CD14-positive monocyte (primary cell): Measurements from ENCODE around the gene CATSPERZ. TPM values are rescaled to one million over a fixed set of nuclear protein-coding genes. Genes with fewer than 3 reads are reported as not detected.
"Not testable (repeated sequence)": the region's sequence is repeated elsewhere in the genome, so short reads cannot be mapped to it uniquely, and the experiment has no call there.

ENCODE experiments used
- DNase-seq, 3 donors: peaks; one replicate each; pipeline ENCODE4 v3.0.0-alpha.2; 2011 to 2022
- H2AFZ ChIP-seq: 2 replicates; pipeline ENCODE4 v1.6.0; 2012; ENCODE audit warnings: mild to moderate bottlenecking, low read depth, low read length, inconsistent platforms; ENCODE audit not compliant: insufficient read depth, poor library complexity, severe bottlenecking
- H3K27ac ChIP-seq, 2 donors: 1 replicate in 1 of 2; 2 replicates in 1 of 2; pipeline ENCODE4 v1.5.1; 2012 to 2013; ENCODE audit warnings: low read length in 2 of 2, control low read depth in 1 of 2, inconsistent platforms in 1 of 2, low read depth in 1 of 2, mild to moderate bottlenecking in 1 of 2
- H3K27me3 ChIP-seq, 2 donors: one replicate each; pipeline versions ENCODE4 v1.6.0 to v1.6.1; 2011 to 2013; ENCODE audit warnings: low read length in 2 of 2; ENCODE audit not compliant: control insufficient read depth in 2 of 2, insufficient read depth in 2 of 2
- H3K36me3 ChIP-seq, 2 donors: replicated peaks in 1 of 2; 1 replicate in 1 of 2; 2 replicates in 1 of 2; pipeline versions ENCODE4 v1.5.1 to v1.6.1; 2012 to 2013; ENCODE audit warnings: low read length in 2 of 2, control low read depth in 1 of 2, inconsistent platforms in 1 of 2, mild to moderate bottlenecking in 1 of 2; ENCODE audit not compliant: insufficient read depth in 2 of 2, control insufficient read depth in 1 of 2
- H3K4me1 ChIP-seq, 2 donors: 1 replicate in 1 of 2; 2 replicates in 1 of 2; pipeline versions ENCODE4 v1.5.1 to v1.6.1; 2012 to 2013; ENCODE audit warnings: low read length in 2 of 2, control low read depth in 1 of 2, inconsistent platforms in 1 of 2, mild to moderate bottlenecking in 1 of 2, moderate library complexity in 1 of 2; ENCODE audit not compliant: insufficient read depth in 2 of 2, control insufficient read depth in 1 of 2
- H3K4me2 ChIP-seq: replicated peaks from 2 replicates; pipeline ENCODE3; 2012; ENCODE audit warnings: low read length, moderate library complexity, mild to moderate bottlenecking; ENCODE audit not compliant: poor library complexity, severe bottlenecking; ENCODE audit errors: extremely low read depth
- H3K4me3 ChIP-seq, 3 experiments: fragments of 200-600 bp in 1 of 3; sonication (generic) in 1 of 3; replicated peaks in 1 of 3; 1 replicate in 2 of 3; 2 replicates in 1 of 3; pipeline ENCODE4 v1.5.1; 2011 to 2013; ENCODE audit warnings: low read length in 3 of 3, mild to moderate bottlenecking in 3 of 3, control low read depth in 2 of 3, low read depth in 2 of 3, inconsistent platforms in 1 of 3, moderate library complexity in 1 of 3
- H3K79me2 ChIP-seq: 2 replicates; pipeline ENCODE4 v1.6.0; 2012; ENCODE audit warnings: mild to moderate bottlenecking, control low read depth, inconsistent platforms, low read length, moderate library complexity; ENCODE audit not compliant: insufficient read depth
- H3K9ac ChIP-seq: 2 replicates; pipeline ENCODE4 v1.6.0; 2017; ENCODE audit warnings: low read length, mild to moderate bottlenecking; ENCODE audit not compliant: insufficient read depth, poor library complexity, severe bottlenecking
- H3K9me3 ChIP-seq, 2 donors: replicated peaks in 1 of 2; 1 replicate in 1 of 2; 2 replicates in 1 of 2; pipeline versions ENCODE4 v1.5.1 to v1.6.1; 2012 to 2013; ENCODE audit warnings: low read length in 2 of 2, control low read depth in 1 of 2; ENCODE audit not compliant: control insufficient read depth in 1 of 2, insufficient read depth in 1 of 2
- H4K20me1 ChIP-seq: 2 replicates; pipeline ENCODE4 v1.6.0; 2012; ENCODE audit warnings: mild to moderate bottlenecking, low read length, control low read depth, moderate library complexity; ENCODE audit not compliant: insufficient read depth
- H3K27ac Mint-ChIP-seq, 7 donors: one replicate each; pipeline ENCODE4 v1.8.0; 2020; ENCODE audit warnings: mild to moderate bottlenecking in 7 of 7, mixed read lengths in 7 of 7, moderate library complexity in 6 of 7, inconsistent platforms in 2 of 7
- H3K27me3 Mint-ChIP-seq, 3 donors: one replicate each; pipeline ENCODE4 v1.8.0; 2021 to 2022; ENCODE audit warnings: low read depth in 3 of 3, mild to moderate bottlenecking in 3 of 3, mixed read lengths in 3 of 3, moderate library complexity in 3 of 3, inconsistent platforms in 1 of 3
- H3K36me3 Mint-ChIP-seq, 2 donors: one replicate each; pipeline ENCODE4 v1.8.0; 2020; ENCODE audit warnings: mixed read lengths in 2 of 2, inconsistent platforms in 1 of 2, mild to moderate bottlenecking in 1 of 2
- H3K4me1 Mint-ChIP-seq: one replicate; pipeline ENCODE4 v1.8.0; 2020; ENCODE audit warnings: mild to moderate bottlenecking, mixed read lengths
- H3K4me3 Mint-ChIP-seq, 2 donors: one replicate each; pipeline ENCODE4 v1.8.0; 2020; ENCODE audit warnings: mild to moderate bottlenecking in 2 of 2, mixed read lengths in 2 of 2, moderate library complexity in 1 of 2
- H3K9me3 Mint-ChIP-seq, 7 donors: one replicate each; pipeline ENCODE4 v1.8.0; 2020 to 2022; ENCODE audit warnings: mixed read lengths in 7 of 7, mild to moderate bottlenecking in 6 of 7, moderate library complexity in 6 of 7, inconsistent platforms in 2 of 7
- WGBS: methylation state at CpG from one replicate; pipeline ENCODE4 v1.1.5; 2013; ENCODE audit warnings: missing lambda C conversion rate; ENCODE audit not compliant: insufficient coverage; 5-methylcytosine and 5-hydroxymethylcytosine counted together
- intact Hi-C, 2 donors: fragments of 100-400 bp; cut with micrococcal nuclease; formaldehyde crosslinking; loops; one replicate each; pipeline versions ENCODE4 v1.15.0 to v1.15.1; 2023
- polyA plus RNA-seq, 3 donors: library from polyadenylated mRNA; depleted of rRNA in 1 of 3; unstranded in 2 of 3; stranded (reverse) in 1 of 3; fragments of 300-500 nt in 2 of 3; fragments of >200 nt in 1 of 3; fragmentation: Illumina TruSeq in 2 of 3; gene quantifications; 1 replicate in 2 of 3; 2 replicates in 1 of 3; pipeline ENCODE4 v1.2.3, GENCODE V29; 2012 to 2021
- TF ChIP-seq, protein P1 (sequence below): fragments of 200-600 bp; IDR thresholded peaks from one replicate; pipeline ENCODE4 v1.8.0; 2022; ENCODE audit warnings: antibody characterized with exemption, mild to moderate bottlenecking

CATSPERZ gene
- polyA plus RNA-seq, 3 donors = not detected

DNA sequence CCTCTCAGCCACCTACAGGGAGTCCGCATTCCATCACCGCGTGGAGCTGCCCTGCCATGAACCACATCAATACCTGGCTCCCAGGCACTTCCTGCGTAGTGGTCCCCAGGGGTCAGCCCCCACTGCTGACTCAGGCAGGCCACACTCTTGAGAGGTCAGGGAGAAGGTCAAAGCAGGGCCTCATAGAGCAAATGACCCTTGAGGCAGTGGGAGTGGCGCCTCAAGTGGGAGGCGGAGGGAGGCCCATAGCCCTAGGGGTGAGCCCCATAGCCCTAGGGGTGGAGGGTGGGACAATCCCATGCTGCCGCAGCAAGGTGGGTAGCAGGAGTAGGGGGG, 22.7 kb downstream of the CATSPERZ start:
- H4K20me1 ChIP-seq = no peaks in the 10 kb centered on the region
- H3K27me3 ChIP-seq = no peaks in the 10 kb centered on the region
- H3K4me2 ChIP-seq = no peak overlapping the region
- H3K36me3 ChIP-seq = peaks cover 19 to 30% of the 10 kb centered on the region in 2 donors
- intact Hi-C loops = no loop called here
- H3K9me3 ChIP-seq = no peaks in the 10 kb centered on the region
- DNase-seq = no peak
- peaks cover 4% of the 10 kb centered on the region for H3K79me2 ChIP-seq
- peaks cover 0 to 7% (median 3%) of the 10 kb centered on the region in 7 donors for H3K9me3 Mint-ChIP-seq
- H3K27ac Mint-ChIP-seq = no peak overlapping the region
- WGBS = 98% methylated on average over 7 of the region's 7 CpGs
- H3K27me3 Mint-ChIP-seq = peaks cover 0 to 4% (median 0%) of the 10 kb centered on the region in 3 donors
- peaks cover 24 to 37% of the 10 kb centered on the region in 2 donors for H3K36me3 Mint-ChIP-seq
- no peak overlapping the region for H3K27ac ChIP-seq
- no peak overlapping the region for H3K4me3 Mint-ChIP-seq
- peaks cover 15% of the 10 kb centered on the region for H3K4me1 Mint-ChIP-seq
- H3K9ac ChIP-seq = no peak overlapping the region
- peaks cover 12 to 19% of the 10 kb centered on the region in 2 donors for H3K4me1 ChIP-seq
- no peak overlapping the region for H3K4me3 ChIP-seq
- TF ChIP-seq, protein P1, sequence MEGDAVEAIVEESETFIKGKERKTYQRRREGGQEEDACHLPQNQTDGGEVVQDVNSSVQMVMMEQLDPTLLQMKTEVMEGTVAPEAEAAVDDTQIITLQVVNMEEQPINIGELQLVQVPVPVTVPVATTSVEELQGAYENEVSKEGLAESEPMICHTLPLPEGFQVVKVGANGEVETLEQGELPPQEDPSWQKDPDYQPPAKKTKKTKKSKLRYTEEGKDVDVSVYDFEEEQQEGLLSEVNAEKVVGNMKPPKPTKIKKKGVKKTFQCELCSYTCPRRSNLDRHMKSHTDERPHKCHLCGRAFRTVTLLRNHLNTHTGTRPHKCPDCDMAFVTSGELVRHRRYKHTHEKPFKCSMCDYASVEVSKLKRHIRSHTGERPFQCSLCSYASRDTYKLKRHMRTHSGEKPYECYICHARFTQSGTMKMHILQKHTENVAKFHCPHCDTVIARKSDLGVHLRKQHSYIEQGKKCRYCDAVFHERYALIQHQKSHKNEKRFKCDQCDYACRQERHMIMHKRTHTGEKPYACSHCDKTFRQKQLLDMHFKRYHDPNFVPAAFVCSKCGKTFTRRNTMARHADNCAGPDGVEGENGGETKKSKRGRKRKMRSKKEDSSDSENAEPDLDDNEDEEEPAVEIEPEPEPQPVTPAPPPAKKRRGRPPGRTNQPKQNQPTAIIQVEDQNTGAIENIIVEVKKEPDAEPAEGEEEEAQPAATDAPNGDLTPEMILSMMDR = no peak
- no peak overlapping the region for H2AFZ ChIP-seq

DNA sequence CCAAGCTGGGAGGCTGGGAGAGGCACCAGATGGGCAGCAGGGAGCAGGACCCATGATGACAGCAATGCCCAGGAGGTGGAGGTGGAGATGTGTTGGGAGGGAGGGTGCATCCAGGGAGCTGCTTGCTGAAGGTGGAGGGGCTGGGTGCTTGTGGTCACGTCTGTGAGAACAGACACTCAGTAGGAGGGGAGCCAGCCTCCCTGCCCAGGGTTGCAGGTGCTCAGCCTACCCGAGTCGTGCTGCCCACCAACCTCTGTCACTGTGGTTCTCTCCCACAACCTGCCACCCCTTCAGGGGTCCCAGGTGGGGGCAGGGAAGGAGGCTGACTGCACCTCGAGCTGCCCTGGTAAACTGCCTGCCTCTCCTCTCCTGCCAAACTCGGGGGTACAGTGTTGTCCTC, 23.2 kb downstream of the CATSPERZ start:
- 90% methylated on average over 1 of the region's 5 CpGs for WGBS

DNA sequence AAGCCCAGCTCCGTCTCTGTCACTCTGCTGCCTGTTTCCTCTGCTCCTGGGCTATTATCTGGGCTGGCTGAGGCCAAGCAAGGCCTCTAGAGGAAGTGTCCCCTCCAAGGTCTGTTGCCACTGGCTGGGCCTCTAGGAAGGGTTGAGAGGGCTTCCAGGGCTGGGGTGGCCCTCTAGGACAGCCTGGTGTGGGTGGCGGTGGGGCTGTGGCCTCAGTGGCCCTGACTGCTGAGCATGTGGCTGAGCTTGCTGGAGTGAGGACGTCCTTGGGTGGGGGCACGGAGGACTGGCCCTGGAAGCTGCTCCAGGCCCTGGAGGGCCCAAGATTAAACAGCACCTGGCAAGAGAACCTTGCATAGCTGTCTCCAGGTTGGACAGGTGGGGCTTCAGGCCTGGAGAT, 23.8 kb downstream of the CATSPERZ start:
- H3K36me3 Mint-ChIP-seq = peaks cover 24 to 37% of the 10 kb centered on the region in 2 donors
- peaks cover 14% of the 10 kb centered on the region for H3K4me1 Mint-ChIP-seq
- H3K27me3 ChIP-seq, DNase-seq, H3K79me2 ChIP-seq, intact Hi-C loops, H2AFZ ChIP-seq, H3K27ac Mint-ChIP-seq, H3K4me2 ChIP-seq, H3K4me3 Mint-ChIP-seq, H3K4me3 ChIP-seq, H3K27me3 Mint-ChIP-seq, H3K9ac ChIP-seq, H3K9me3 Mint-ChIP-seq, H3K4me1 ChIP-seq, H3K27ac ChIP-seq, H4K20me1 ChIP-seq, H3K9me3 ChIP-seq: not testable (repeated sequence)
- peaks cover 19 to 30% of the 10 kb centered on the region in 2 donors for H3K36me3 ChIP-seq
- whole genome bisulfite sequencing = 81% methylated on average over 4 of the region's 4 CpGs

More for the DNA sequence above, 23.2 kb downstream of the CATSPERZ start:
- no peak overlapping the region for H3K4me2 ChIP-seq
- TF ChIP-seq, protein P1 = no peak
- Mint-ChIP-seq H3K27ac (no peak overlapping the region), H3K9me3 (peaks cover 0 to 7% (median 3%) of the 10 kb centered on the region in 7 donors), H3K36me3 (peaks cover 24 to 37% of the 10 kb centered on the region in 2 donors), H3K4me3 (no peak overlapping the region), H3K4me1 (peaks cover 16% of the 10 kb centered on the region), H3K27me3 (peaks cover 0 to 4% (median 0%) of the 10 kb centered on the region in 3 donors)
- DNase-seq = no peak
- peaks cover 4% of the 10 kb centered on the region for H3K79me2 ChIP-seq
- H3K9ac ChIP-seq = no peak overlapping the region
- no peaks in the 10 kb centered on the region for H3K9me3 ChIP-seq
- H2AFZ ChIP-seq = no peak overlapping the region
- H3K4me1 ChIP-seq = peaks cover 12 to 16% of the 10 kb centered on the region in 2 donors
- intact Hi-C loops = no loop called here
- no peaks in the 10 kb centered on the region for H3K27me3 ChIP-seq
- no peak overlapping the region for H3K4me3 ChIP-seq
- no peaks in the 10 kb centered on the region for H4K20me1 ChIP-seq
- H3K36me3 ChIP-seq = peaks cover 19 to 30% of the 10 kb centered on the region in 2 donors
- H3K27ac ChIP-seq = no peak overlapping the region
